Activated naive CD4-positive, alpha-beta T cell treated with Interleukin-2 at 50 U/mL for 16 hours (primary cell): ENCODE results near the gene CUX1.
"Not testable (repeated sequence)": the region's sequence is repeated elsewhere in the genome, so short reads cannot be mapped to it uniquely, and the experiment has no call there.

Experiments
- DNase-seq: peaks from one replicate; pipeline ENCODE4 v3.0.0-alpha.2; 2020

Gene CUX1

DNA sequence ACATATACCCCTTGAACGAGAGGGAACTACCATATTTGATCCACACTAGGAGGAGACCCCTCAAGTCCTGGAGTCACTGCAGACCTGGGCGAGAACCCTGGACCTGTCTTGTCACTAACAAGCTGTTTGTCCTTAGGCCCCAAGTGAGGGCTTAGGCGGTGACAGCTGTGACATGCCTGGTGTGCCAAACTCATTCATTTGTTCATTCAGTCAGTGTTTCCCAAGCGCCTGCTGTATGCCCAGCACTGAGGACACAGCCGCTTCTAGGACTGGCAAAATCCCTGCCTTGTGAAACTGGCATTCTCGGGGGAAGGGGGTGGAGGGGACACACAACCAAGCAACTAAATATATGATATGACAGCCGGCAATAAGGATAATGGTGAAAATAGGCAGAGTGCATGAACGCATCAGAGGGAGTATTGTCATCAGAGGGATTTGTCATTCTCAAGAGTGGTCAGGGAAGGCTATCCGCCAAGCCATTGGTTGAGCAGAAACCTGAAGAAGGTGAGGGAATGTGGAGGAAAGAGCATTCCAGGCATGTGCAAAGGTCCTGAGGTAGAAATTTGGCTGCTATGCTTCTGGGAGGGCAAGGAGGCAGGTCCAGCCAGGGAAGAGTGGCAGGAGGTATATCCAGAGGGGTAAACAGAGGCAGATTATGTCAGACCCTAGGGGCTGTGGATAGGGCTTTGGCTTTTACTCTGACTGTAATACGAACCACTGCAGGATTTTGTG, 480.2 kb downstream of the CUX1 start:
- no peak for DNase-seq

DNA sequence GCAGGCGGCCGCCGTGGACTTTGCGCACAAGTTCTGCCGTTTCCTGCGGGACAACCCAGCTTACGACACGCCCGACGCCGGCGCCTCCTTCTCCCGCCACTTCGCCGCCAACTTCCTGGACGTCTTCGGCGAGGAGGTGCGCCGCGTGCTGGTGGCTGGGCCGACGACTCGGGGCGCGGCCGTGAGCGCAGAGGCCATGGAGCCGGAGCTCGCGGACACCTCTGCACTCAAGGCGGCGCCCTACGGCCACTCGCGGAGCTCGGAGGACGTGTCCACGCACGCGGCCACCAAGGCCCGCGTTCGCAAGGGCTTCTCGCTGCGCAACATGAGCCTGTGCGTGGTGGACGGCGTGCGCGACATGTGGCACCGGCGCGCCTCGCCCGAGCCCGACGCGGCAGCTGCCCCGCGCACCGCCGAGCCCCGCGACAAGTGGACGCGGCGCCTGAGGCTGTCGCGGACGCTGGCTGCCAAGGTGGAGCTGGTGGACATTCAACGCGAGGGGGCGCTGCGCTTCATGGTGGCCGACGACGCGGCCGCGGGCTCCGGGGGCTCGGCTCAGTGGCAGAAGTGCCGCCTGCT, 483.3 kb downstream of the CUX1 start:
- DNase-seq = no peak

DNA sequence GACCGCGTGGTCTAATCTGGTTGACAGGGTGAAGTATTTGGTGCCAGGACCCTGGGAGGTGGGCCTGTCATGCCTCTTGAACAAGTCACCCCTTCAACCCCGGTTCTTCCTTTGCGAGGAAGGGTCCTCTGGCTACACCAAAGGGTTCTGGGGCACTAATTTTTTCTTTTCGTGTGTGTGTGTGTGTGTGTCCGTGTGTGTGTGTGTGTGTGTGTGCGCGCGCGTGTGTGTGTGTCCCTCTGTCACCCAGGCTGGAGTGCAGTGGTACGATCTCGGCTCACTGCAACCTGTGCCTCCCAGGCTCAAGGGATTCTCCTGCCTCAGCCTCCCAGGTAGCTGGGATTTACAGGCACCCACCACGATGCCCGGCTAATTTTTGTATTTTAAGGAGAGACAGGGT, 483.9 kb downstream of the CUX1 start:
- DNase-seq = not testable (repeated sequence)

DNA sequence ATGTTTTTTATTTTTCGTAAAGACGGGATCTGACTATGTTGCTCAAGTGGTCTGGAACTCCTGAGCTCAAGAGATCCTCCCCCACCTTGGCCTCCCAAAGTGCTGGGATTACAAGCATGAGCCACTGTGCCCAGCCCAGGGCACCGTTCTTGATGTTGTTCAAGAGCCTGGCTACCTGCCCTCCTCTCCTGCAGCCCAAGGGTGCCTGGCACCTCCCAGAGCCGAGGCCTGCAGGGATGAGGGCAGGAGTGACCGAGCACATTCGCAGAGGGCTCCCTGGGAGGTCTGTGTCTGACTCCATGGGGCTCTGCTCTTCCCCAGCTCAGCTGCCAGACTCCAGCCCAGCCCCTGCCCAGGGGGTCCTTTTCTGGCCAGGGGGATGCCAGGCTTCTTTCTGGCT, 484.6 kb downstream of the CUX1 start:
- no peak for DNase-seq

DNA sequence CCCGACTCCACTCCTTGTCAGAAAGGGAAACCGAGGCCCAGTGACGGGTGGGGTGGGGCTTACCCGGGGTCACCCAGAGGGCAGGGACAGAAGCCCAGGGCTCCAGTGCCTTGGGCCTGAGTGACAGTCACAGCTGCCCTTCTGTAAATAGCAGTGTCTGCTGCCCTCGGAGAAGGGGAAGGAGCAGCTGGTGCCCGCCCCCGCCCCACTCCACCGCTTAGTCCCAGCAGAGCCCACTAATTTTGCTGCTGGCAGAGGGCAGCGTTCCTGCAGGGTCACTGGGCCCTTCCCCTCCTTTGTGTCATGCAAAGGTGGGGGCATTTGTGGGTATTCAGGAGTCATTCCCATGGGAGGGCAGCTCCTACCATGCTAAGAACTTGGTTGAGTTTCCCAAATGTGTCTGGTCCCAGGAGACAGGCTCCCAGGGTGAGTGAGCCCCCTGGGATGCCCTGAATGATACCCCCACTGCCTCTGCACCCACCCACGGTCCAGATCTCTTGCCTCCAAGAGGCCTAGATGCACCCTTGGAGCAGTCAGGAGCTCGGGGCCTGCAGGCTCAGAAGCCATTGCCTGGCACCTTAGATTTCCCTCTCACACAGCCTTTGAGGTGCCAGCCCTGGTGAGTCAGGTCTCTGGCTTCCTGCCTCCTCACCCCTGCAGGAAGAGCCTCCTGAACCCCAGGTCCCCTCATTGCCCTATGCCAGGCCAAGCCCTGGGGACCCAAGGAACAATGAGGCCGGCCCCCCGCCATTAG, 486.4 kb downstream of the CUX1 start:
- no peak for DNase-seq

DNA sequence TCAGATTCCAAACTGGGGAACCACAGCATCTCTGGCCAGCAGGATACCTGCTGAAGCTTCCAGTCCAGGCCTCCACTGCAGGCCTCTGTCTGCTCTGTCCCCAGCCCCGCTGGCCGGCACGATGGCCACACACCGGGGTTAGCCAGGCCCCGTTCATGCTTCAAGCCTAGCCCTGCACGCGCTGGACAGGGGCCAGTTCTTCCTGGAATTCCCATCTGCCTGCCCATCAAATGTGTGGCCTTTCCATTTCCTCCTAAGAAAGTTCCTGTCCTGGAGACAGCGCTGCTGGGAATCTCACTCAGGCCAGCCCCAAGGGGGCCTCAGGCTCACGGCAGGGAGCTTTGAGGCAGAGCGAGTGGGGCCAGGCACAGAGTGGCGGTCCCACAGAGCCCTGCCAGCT, 487.2 kb downstream of the CUX1 start:
- DNase-seq = no peak

DNA sequence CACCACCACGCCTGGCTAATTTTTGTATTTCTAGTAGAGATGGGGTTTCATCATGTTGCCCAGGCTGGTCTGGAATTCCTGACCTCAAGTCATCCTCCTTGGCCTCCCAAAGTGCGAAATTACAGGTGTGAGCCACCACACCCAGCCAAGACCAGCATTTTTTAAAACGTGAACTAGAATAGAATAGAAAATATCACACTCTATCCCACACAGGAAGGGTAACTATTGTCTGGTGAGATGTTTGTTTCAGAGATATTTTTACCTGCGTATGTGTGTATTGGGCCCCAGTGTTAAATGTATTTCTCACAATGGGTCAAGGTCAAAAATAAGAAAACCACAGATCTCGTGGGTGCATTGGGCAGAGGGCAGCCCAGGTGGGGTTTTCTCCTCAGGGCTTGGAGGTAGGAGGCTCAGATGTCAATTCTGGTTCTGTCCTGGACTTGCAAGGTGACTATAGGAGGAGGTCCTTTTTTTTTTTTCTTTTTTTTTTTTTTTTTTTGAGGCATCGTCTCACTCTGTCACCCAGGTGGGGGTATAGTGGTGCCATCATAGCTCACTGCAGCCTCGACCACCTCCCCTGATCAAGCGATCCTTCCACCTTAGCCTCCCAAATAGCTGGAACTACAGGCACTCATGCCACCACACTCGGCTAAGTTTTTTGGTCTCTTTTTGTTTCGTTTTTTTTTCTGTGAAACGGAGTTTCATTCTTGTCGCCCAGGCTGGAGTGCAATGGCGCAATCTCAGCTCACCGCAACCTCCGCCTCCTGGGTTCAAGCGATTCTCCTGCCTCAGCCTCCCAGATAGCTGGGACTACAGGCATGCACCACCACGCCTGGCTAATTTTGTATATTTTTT, 488.2 kb downstream of the CUX1 start:
- DNase-seq = no peak

DNA sequence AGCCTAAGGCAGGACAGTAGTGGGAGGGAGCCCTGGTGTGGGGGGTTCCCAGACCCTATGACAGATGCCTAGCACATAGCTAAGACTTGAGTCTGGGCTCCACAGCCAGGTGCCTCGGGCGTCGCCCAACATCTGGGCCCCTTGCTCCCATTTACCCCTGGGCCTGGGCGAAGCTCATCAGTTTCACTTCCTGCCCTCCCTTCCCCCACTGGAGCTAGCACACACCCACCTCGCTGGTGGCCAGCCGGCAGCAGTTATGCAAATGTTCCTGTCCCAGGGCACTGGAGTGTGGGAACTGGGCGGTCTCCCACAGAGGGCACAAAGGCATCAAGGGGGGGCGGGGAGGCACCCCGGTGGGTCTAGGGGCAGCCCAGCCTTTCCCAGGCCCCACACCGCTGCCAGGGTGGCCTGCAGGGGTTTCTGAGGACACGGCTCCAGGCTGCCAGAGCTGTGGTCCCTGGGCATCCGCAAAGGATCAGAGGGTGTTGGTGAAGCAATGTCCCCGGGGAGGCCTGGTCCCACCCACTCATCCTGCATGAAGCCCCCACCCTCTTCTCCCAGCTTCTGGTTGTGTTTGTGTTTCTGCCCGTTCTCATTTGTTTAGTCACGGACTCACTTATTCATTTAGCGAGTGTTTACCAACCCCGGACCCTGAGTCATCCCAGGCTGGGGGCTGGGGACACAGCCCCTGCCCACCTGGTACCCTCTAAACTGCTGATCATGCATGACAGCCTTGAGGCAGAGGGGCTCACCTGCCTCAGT, 489.7 kb downstream of the CUX1 start:
- peak; percentile 23 for DNase-seq

DNA sequence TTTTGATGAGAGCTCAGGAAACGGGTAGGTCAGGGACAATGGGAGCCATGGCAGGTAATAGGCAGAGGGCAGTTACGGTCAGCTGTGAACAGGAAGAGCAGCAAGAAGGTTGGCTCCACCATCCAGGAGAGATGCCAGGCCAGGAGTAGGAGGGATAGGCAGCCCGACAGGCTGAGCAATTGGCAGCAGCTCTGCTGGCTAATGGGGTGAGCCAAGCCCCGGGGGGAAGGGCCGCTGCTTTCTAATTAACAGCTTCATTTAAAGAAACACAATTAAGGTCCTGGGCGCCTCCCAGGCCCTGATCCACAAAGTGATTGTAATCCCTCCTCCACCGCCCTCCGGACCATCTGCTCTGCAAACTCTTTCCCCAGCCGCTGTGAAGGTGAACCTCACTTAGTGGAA, 493.0 kb downstream of the CUX1 start:
- no peak for DNase-seq

DNA sequence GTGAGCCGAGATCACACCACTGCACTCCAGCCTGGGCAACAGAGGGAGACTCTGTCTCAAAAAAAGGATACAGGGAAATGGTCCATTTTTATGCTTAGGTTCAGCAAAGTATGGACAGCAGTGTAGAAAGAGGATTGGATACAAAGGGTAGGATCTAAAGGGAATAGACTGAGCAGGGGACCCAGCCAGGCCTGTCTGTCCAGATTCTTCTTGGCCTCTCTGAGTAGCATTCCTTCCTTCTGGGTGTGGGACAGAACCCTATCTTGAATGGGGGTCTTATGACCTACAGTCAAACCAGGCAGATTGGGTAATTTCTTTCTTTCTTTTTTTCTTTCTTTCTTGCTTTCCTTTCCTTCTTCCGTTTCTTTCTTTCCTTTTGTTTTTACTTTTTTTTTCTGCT, 494.9 kb downstream of the CUX1 start:
- no peak for DNase-seq

DNA sequence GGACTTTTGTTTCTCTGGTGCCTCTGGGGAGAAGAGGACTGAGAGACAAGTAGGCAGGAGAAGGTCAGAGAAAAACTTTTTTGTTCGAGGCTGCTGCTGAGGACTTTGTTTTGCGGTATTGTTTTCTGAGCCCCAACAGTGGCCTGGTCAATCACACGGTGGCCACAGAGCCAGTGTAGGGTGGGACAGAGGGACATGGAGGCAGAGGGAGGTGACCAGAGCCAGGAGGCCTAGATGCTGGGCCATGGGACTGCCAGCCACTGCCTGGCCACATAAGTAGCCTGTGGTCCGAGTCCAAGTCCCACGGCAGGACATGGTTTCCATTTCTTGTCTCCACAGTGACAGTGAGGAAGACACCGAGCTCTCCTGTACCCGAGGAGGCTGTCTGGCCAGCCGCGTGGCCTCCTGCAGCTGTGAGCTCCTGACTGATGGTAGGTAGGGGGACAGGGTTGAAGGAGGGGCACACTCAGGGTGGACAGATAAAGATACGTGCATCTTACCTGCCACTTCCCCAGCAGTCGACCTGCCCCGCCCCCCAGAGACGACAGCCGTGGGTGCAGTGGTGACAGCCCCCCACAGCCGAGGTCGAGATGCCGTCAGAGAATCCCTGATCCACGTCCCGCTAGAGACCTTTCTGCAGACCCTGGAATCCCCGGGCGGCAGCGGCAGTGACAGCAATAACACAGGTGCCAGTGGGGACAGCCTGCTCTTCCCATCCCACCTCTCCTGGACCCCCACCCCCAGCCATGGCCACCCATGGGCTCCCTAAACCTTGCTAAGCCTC, 496.8 kb downstream of the CUX1 start:
- DNase-seq = no peak

DNA sequence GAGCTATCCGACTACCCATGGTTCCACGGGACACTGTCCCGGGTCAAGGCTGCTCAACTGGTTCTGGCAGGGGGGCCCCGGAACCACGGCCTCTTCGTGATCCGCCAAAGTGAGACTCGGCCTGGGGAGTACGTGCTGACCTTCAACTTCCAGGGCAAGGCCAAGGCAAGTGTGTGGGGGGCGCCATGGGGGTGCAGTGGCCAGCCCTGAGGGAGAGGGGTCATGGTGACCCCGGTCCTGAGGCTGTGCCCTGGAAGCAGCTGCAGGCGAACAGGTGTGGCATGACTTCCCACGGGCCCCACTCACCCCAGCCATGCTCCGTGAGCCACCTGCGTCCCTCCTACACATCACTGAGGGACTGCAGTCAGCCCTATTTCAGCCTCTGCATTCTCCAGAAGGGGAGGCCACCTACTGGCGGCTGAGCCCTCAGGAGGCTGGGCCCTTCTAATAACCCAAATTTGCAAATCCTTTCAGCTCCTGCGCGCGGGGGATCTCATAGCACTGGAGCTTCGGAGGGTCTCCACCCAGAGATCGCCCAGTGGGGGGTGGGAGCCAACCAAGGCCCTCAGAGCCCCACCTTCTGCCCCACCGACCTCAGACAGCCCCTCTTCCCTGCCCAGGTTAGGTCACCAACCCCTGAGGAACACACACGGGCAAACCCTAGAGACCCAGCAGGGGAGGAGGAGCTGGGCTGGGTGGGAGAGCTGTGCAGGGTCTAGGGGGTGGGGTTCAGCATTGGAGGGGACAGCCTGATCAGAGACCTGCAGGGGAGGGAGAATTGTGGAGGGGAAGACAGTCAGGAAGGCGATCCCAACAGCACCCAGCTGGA, 500.0 kb downstream of the CUX1 start:
- no peak for DNase-seq

DNA sequence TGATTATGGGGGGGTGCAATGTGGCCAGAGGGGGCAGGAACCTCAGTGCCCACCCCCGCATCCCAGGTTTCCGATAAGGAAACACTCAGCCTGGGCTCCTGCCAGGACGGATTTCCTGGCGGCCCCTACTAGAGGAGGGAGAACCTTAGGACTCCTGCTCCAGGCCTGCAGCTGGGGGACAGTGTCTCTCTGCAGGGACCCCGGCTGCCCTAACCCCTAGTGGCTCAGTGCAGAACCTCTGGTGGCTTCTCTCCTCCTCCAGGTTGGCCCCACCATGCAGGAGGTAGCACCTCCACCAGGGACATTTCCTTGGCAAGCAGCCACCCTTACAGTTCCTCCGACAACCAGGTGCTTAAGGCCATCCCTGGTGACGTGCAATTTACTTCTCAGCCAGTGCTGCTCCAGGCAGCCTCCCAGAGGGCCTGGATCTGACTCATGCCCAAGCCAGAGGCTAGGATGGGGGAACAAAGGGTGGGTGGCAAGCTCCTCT, 501.1 kb downstream of the CUX1 start:
- DNase-seq = no peak

DNA sequence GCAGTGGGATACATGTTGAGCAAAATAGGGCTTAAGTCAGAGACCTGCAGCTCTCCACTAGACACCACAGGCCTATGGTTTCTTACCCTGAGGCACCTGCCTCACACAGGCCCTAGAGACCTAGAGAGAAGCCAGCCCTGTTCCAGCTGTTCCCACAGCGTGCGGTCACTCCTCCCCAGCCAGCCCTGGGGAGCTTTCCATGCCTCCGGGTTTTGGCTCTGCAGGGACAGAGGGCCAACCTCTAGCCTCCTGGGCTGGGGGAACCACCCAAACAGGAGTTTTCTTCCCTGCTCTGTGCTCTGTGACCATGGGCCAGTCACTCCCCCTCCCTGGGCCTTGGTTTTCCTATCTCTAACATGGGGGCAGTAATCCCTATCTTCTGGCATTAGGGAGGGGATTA, 502.2 kb downstream of the CUX1 start:
- no peak for DNase-seq

DNA sequence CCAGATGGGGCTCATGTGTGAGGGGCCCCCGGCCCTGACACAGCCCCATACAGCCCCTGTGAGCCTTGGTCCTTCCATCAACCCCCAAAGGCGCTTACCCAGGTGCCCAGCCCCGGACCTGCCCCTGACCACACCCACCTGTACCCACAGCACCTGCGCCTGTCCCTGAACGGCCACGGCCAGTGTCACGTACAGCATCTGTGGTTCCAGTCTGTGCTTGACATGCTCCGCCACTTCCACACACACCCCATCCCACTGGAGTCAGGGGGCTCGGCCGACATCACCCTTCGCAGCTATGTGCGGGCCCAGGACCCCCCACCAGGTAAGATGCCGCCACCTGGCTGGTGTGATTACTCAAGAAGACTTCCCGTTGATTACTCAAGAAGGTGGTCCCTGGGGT, 502.8 kb downstream of the CUX1 start:
- no peak for DNase-seq

DNA sequence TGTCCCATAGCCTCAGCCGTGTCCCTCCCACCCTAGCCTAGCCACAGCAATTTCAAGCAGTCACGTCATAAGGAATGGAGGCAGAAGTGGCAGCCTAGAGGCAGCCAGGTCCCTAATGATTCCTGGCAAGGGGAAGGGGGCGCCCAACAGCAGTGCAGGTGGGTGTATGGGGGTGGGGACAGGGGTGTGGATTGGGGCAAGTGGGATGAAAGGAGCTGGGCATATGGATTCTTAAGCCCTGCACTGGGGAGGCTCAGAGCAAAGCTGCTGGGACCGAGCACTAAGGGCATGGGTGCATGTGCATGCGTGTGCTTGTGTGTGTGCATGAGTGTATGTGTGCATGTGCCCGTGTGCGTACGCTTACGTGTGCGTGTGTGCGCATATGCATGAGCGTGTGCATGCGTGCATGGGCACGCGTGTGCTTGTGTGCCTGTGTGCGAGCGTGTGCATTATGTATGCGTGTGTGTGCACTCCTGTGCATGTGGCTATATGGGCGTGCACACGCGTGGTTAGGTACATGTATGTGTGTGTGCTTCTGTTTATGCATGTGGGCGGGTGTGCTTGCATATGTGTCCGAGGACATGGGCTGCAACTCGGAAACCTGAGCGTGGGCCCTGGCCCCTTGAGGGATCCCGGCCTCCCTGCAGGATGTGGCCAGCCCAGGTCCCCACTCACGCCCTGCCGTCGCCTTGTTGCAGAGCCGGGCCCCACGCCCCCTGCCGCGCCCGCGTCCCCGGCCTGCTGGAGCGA, 503.4 kb downstream of the CUX1 start:
- DNase-seq = no peak

DNA sequence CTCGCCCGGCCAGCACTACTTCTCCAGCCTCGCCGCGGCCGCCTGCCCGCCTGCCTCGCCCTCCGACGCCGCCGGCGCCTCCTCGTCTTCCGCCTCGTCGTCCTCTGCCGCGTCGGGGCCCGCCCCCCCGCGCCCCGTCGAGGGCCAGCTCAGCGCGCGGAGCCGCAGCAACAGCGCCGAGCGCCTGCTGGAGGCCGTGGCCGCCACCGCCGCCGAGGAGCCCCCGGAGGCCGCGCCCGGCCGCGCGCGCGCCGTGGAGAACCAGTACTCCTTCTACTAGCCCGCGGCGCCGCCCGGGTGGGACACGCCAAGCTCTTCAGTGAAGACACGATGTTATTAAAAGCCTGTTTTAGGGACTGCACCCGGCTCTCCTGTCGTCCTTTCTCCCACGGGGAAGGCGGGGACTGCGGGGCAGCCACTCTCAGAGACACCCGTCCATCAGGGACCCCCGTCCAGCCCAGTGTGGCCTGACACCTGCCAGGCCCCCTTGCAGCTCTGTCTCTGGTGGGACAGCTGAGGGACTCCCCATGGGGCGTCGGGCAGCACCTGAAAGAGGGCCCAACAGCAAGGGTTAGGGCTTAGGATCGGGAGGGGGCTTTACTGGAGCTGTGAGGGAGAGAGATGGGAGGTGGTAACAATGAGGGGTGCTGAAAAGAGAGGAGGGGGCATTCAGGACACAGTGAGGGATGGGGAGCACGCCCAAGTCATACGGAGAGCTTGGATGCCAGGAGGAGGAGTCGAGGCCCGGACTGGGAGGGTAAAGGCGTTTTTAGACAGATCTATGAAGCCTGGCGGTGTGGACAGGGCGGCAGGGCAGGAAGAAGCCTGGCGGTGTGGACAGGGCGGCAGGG, 504.1 kb downstream of the CUX1 start:
- DNase-seq = no peak

DNA sequence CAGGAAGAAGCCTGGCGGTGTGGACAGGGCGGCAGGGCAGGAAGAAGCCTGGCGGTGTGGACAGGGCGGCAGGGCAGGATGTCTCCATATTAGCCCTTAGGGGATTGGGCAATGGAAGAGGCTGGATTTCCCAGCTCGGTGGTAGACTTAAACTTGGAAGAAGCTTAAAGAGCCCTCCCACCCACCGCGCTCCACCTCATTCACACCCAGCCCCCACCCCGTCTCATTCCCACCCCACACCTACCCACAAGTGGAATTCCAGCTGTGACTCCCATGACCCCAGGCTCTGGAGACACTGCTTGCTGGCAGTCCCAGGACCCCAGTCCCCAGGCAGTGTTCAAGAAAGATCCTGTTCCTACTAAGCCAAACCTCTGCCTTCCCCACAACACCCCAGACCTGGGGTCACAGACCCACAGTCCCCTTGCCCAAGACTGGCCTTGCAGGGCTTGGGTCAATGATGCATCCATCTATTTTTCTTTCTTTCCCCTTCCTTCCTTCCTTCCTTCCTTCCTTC, 504.8 kb downstream of the CUX1 start:
- no peak for DNase-seq

DNA sequence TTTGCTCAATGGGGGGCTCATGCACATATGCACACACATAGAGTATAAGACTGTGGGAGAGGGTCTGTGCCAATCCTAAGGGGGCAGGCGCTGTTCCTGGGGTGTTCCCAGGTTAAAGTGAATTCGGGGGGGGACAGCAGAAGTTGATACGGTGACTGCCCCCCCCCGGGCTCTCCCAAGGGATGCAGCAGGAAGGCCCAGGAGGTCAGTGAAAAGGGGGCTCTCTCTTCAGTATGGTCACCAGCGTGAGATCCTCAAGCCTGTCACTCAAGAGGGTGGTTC, 506.4 kb downstream of the CUX1 start:
- no peak for DNase-seq
